Measurements from ENCODE around the gene RNF144A. TPM values are rescaled to one million over a fixed set of nuclear protein-coding genes. Genes with fewer than 3 reads are reported as not detected.

RNF144A gene
- total and polyA plus RNA-seq, 10 of the 15 experiments (the other 5 are each of a cell fraction or from before 2014, with no cell fraction given): 0.02 to 12.1 (median 0.48) TPM; not detected in 1

GRCh38 chr2:7023542-7023941 lies 106.3 kb downstream of the RNF144A start:
- SMC1A ChIA-PET (ENCODE audit: uncharacterized antibody, unreplicated experiment): interaction anchor here (1.4 kb wide), 1 partner anchor 113 kb away, joined by 4 read pairs; no protein-coding TSS in a partner anchor
- POLR2A ChIA-PET: no interaction called here
- no peak overlapping the region for H3K9ac ChIP-seq (ENCODE audit: control insufficient read depth, insufficient read depth, low read length)
- FAIRE-seq (no peak), DNase-seq (ENCODE audit: low read depth, low spot score) (no peak), ATAC-seq (no peak)
- no TSS peak for BruUV-seq (replicated peaks)
- H4K20me1 ChIP-seq (ENCODE audit: control insufficient read depth, insufficient read depth): no peaks in the 10 kb centered on the region
- no peaks in the 10 kb centered on the region for H3K27me3 ChIP-seq (replicated peaks in 1 of 2; ENCODE audit: control insufficient read depth in 2 of 2, insufficient read depth in 2 of 2, low read length in 1 of 2)
- no peaks in the 10 kb centered on the region for H3K9me3 ChIP-seq (replicated peaks; ENCODE audit: control insufficient read depth, insufficient read depth, low read length)
- TF ChIP-seq CEBPZ (IDR thresholded peaks at IDR 0.05; ENCODE audit: low read depth, low read length): no peak
- no peak for TF ChIP-seq MYB (IDR thresholded peaks at IDR 0.05; ENCODE audit: borderline replicate concordance, low read depth, low read length)
- no peak for TF ChIP-seq SP1 (IDR thresholded peaks at IDR 0.05; ENCODE audit: low read depth, low read length)
- TF ChIP-seq CBX3 (IDR thresholded peaks at IDR 0.05; ENCODE audit: borderline replicate concordance, low read depth): no peak
- TF ChIP-seq NFIC (IDR thresholded peaks at IDR 0.05; ENCODE audit: low read depth, low read length): no peak
- TF ChIP-seq NR2C1 (IDR thresholded peaks at IDR 0.05): no peak
- no peak for TF ChIP-seq ZSCAN29 (IDR thresholded peaks at IDR 0.05)
- no peak for TF ChIP-seq TBL1XR1 (IDR thresholded peaks at IDR 0.05; ENCODE audit: low read depth, low read length)
- TF ChIP-seq GATAD2B (conservative IDR thresholded peaks at IDR 0.05; ENCODE audit: low read depth): no peak
- no peak for TF ChIP-seq SMAD1 (IDR thresholded peaks at IDR 0.05; ENCODE audit: low read depth, partially characterized antibody)
- TF ChIP-seq NRF1 (conservative IDR thresholded peaks at IDR 0.05; ENCODE audit: low read depth, low read length): no peak
- no peak for TF ChIP-seq MXI1 (IDR thresholded peaks at IDR 0.05; ENCODE audit: low read depth, low read length)
- no peak for TF ChIP-seq CTCF (IDR thresholded peaks at IDR 0.05 in 2 of 3, conservative IDR thresholded peaks at IDR 0.05 in 1 of 3; ENCODE audit: control insufficient read depth in 2 of 3, extremely low read depth in 1 of 3, insufficient read depth in 1 of 3, low read depth in 3 of 3, low read length in 3 of 3)
- no peak for TF ChIP-seq RBBP5 (conservative IDR thresholded peaks at IDR 0.05)
- no peaks in the 10 kb centered on the region for H3K4me1 ChIP-seq (ENCODE audit: control insufficient read depth, insufficient read depth, low read length)
- H3K36me3 ChIP-seq (ENCODE audit: control insufficient read depth in 2 of 2, insufficient read depth in 2 of 2, low read length in 1 of 2): no peaks in the 10 kb centered on the region
- CTCF ChIA-PET: interaction anchor here (1.3 to 3.8 kb wide), 4 partner anchors 8 to 126 kb away, joined by 3 to 20 read pairs (median 9); no protein-coding TSS in a partner anchor
- H2AFZ ChIP-seq (ENCODE audit: control insufficient read depth, low read depth, low read length): no peak overlapping the region
- RAD21 ChIA-PET (ENCODE audit: unreplicated experiment): no interaction called here
- no peak overlapping the region for H3K27ac ChIP-seq (ENCODE audit: control insufficient read depth, insufficient read depth)
- no peak overlapping the region for H3K4me3 ChIP-seq
- H3K4me2 ChIP-seq (ENCODE audit: control insufficient read depth, insufficient read depth): no peak overlapping the region
- 94% methylated on average over 2 of the region's 2 CpGs for WGBS (ENCODE audit: insufficient coverage, insufficient replicate concordance, low lambda C conversion rate, missing lambda C conversion rate)
- intact Hi-C loops (cut with micrococcal nuclease; ENCODE audit: unreplicated experiment) (no loop called here), in situ Hi-C loops (cut with MboI) (no loop called here)
- H3K79me2 ChIP-seq (ENCODE audit: control insufficient read depth, insufficient read depth, low read length): no peaks in the 10 kb centered on the region
